ENCODE measurements around the gene ZNF497.
"Not testable (repeated sequence)": the region's sequence is repeated elsewhere in the genome, so short reads cannot be mapped to it uniquely, and the experiment has no call there.

ZNF497 gene

GRCh38 chr19:58394821-58395219 lies 32.3 kb upstream of the ZNF497 start:
- no peak for DNase-seq (ENCODE audit: low read depth)

GRCh38 chr19:58393725-58394033 lies 31.1 kb upstream of the ZNF497 start:
- DNase-seq (ENCODE audit: low read depth): no peak

GRCh38 chr19:58392945-58393724 lies 30.6 kb upstream of the ZNF497 start:
- no peak for DNase-seq (ENCODE audit: low read depth)

DNA sequence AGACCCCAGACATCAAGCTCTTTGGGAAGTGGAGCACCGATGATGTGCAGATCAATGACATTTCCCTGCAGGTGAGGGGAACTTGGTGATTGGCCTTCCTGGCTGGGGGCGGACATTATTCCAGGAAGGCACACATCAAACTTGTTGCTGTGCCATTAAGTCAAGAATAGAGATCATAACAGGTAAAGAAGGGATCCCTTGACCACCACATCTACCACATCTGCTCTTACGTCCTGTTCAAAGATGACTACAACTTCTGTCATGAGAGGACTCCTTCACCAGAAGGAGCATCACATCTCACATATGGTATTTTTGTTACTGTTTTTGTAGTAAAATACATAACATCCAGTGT lies 25.6 kb upstream of the ZNF497 start:
- no peak for DNase-seq (ENCODE audit: low read depth)

- DNase-seq (ENCODE audit: low read depth): no peak
These were observed 25.0 kb upstream of the ZNF497 start for GRCh38 chr19:58387338-58388174.

- DNase-seq (ENCODE audit: low read depth): peak; percentile 99
These were observed 24.2 kb upstream of the ZNF497 start, which contains the start of gene RPS5 for GRCh38 chr19:58386576-58387337. Gene RPS5, plus strand, starts transcription at chr19:58387269. Its CDS starts 869 bp downstream, at chr19:58388138.

DNA sequence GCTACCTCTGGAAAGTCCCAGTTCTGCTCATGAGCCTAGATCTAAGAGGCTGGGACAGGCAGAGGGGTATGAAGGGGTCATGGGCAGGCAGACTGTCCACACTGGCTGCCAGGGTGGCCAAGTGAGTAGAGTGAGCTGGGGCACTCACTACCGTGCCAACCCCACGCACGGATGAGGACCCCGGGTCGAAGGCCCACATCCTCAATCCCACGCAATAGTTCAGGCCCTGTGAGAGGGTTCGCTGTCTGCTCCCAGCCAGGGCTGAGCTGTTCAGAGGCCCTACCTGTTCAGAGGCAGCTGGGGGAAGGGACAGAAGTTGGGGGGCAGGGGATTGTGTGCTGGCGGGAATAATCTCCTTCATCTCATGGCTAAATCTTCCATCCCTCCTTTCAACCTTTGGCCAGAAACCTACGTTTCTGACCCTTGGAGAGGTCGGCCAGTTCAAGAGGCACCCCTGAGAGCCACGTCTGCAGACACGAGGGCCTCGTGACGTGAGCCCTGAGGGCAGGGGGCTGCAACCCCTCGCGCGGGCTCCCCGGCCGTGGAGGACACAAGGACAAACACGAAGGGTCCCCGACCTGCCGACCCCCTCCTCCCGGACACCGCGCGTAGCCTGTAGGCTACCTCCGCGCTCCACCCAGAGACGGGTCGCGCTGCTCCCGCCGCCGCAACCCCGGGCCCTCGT lies 23.5 kb upstream of the ZNF497 start:
- no peak for DNase-seq (ENCODE audit: low read depth)

- DNase-seq (ENCODE audit: low read depth): no peak
These were observed 22.9 kb upstream of the ZNF497 start for GRCh38 chr19:58385313-58385890.

DNA sequence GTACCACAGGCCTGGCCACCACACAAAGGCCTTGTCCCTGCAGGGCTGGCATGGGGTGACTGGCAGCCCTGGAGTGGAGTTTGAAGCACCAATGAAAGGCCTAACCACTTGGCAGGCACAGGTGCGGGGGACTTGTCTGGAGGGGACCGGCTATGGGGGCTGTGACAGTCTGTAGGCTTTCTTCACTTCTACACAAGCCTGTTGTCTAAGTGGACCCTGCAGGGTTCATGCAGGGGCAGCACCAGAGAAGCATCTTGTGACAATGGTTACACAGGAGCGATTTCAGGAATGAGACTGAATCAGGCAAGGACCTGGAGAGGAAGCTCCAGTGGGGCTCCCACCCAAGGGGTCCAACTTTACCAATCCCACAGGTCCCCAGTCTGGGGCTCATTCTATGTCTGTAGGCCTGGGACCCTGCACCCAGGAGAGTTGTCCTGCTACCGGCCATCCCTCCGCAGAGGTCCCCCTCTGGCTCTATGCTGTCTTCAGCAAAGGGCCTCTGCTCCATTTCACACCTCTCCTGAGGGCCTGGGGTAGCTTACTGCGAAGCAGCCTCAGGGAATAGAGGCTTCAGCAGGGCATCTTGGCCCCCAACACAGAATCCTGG lies 20.5 kb upstream of the ZNF497 start:
- no peak for DNase-seq (ENCODE audit: low read depth)

DNA sequence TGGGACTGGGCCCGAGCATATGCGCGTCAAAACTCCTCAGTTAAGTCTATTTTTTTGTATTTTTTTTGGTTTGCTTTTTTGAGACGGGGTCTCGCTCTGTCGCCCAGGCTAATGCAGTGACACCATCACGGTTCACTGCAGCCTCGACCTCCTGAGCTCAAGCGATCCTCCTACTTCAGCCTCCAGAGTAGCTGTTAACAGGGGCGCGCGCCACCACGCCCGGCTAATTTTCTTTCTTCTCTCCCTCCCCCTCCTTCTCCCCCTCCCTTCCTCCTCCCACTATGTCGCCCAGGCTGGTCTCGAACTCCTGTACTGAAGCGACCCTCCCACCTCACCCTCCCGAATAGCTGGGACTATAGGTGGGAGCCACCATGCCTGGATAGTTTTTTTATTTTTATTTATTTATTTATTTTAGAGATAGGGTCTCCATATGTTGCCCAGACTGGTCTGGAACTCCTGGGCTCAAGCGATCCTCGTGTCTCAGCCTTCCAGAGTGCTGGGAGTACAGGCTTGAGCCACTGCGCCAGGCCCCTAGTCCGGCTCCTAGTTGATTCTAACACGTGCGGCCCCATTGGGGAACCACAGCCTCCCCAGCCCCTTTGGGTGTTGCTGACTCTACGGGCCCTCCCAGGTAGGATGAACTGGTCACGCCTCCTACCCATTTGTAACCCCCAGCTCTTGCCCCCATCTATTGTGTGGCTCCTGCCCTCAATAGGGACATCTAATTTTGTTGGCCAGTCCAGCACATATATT lies 19.1 kb upstream of the ZNF497 start:
- no peak for DNase-seq (ENCODE audit: low read depth)

- DNase-seq (ENCODE audit: low read depth): peak; percentile 100
These were observed 18.3 kb upstream of the ZNF497 start, which contains the start of gene ZNF837 for GRCh38 chr19:58380662-58381459. Gene ZNF837, minus strand, starts transcription at chr19:58381030. Its CDS starts 11,698 bp downstream, at chr19:58369332.

DNA sequence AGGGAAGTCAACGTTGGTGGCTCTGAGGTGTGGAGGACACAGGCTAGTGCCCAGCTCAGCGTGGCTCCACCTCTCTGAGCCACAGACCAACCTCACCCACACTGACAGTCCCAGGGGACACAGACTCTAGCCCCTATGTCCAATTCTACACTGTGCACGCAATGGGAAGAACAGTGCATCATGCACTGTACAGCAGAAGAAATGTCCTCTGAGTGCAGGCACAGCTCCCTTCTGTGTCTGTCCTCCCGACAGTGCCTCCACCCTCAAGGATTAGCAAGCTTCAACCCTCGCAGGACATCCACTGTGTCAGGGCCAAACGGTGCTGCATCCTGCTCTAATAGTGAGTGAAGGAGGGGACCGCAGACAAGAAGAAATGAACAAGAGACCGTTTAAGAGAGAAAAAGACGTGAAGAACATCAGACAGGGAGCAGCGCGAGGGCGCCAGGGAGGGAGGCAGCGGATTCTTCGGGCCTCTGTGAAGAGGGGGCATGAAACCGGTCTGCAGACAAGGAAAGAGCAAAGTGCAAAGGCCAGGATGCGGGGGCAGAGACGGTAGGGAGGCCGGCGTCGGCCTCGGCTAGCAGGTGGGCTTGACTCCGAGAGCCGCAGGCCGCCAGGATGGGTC lies 17.6 kb upstream of the ZNF497 start:
- no peak for DNase-seq (ENCODE audit: low read depth)

DNA sequence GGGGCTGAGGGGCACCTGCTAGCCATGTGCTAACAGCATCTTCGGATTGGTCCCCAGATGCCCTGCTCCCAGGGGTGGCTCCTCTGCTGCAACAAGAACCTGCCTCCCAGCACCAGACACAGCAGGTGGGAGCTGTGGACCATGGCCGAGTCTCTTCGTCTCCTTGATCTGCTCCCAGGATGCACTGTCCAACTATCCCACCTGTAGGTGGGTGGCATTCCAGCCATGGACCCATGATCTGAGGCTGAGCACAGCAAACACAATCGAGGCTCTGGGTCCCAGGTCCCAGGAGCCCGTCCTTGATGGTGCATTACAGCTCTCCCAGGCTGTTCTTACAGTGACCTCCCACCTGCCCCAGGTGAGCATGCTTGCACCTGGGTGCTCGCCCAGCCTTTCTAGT lies 16.7 kb upstream of the ZNF497 start:
- no peak for DNase-seq (ENCODE audit: low read depth)

- DNase-seq (ENCODE audit: low read depth): not testable (repeated sequence)
These were observed 14.2 kb upstream of the ZNF497 start for GRCh38 chr19:58376724-58377123.

- DNase-seq (ENCODE audit: low read depth): peak; percentile 50
These were observed 11.6 kb upstream of the ZNF497 start for GRCh38 chr19:58374200-58374599.

- DNase-seq (ENCODE audit: low read depth): no peak
These were observed 10.0 kb upstream of the ZNF497 start for GRCh38 chr19:58372311-58373133.

DNA sequence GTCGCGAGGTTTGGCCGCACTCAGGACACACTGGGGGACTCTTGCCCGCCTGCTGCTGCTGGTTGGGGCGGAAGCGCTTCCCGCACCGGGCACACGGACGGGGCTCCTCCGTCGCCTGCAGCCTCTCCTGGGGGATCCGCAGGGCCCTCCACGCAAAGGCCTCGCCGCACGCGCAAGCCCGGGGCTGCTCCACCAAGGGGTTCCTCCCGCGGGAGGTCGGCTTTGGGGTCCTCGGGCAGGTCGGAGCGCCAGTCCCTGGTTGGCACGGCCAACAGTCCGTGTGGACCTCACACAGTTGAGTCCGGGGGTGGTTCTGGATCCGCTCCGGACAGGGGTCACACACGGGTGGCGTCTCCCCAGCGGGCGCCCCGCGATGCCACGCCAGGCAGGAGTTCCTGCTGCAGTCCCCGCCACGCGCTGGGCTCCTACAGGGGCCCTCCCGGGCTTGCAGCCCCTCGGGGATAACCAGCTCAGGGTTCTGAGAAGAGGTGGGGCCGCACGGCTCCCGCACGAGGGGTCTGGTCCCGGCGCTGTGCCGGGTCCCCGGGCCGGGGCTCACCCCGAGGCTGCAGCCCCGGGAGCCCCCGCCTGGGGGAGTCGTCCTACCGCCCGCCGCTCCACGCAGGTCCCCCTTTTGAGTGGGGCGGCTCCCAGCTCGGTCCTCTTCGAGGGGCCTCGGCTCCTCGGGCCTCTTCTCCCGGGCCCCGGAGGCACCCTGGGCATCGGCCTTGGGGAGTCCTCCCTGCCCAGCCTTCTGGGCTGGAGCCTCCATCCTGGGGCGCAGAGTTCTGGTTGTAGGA lies 6.2 kb upstream of the ZNF497 start:
- DNase-seq (ENCODE audit: low read depth): no peak

Data from amniotic epithelial cell (primary cell).